Iris pigment epithelial cell (primary cell): Measurements from ENCODE around the gene C8G.

ENCODE experiments used
- DNase-seq: peaks from one replicate; pipeline ENCODE4 v3.0.0-alpha.2; 2011; ENCODE audit warnings: low read depth

C8G gene

GRCh38 chr9:136953771-136954269 is 8.8 kb downstream of the C8G start:
- no peak for DNase-seq

GRCh38 chr9:136954270-136955083 is 9.4 kb downstream of the C8G start:
- DNase-seq: no peak

- no peak for DNase-seq
These were observed 10.3 kb downstream of the C8G start for GRCh38 chr9:136955202-136955942.

GRCh38 chr9:136955943-136956335 is 10.9 kb downstream of the C8G start:
- no peak for DNase-seq

- DNase-seq: no peak
These were observed 11.6 kb downstream of the C8G start for GRCh38 chr9:136956604-136957003.

- DNase-seq: no peak
These were observed 12.4 kb downstream of the C8G start for GRCh38 chr9:136957461-136957860.

GRCh38 chr9:136957901-136958300 is 12.9 kb downstream of the C8G start:
- no peak for DNase-seq

GRCh38 chr9:136958473-136958872 is 13.4 kb downstream of the C8G start:
- DNase-seq: no peak

GRCh38 chr9:136958898-136959850 is 14.1 kb downstream of the C8G start:
- no peak for DNase-seq

- no peak for DNase-seq
These were observed 15.3 kb downstream of the C8G start for GRCh38 chr9:136960212-136960937.

GRCh38 chr9:136960938-136961275 is 15.9 kb downstream of the C8G start:
- DNase-seq: no peak

GRCh38 chr9:136961279-136962065 is 16.4 kb downstream of the C8G start:
- no peak for DNase-seq

- DNase-seq: no peak
These were observed 17.1 kb downstream of the C8G start for GRCh38 chr9:136962163-136962562.

- no peak for DNase-seq
These were observed 17.7 kb downstream of the C8G start for GRCh38 chr9:136962701-136963248.

- no peak for DNase-seq
These were observed 18.3 kb downstream of the C8G start for GRCh38 chr9:136963341-136963740.

GRCh38 chr9:136963751-136964150 is 18.7 kb downstream of the C8G start:
- DNase-seq: no peak

- DNase-seq: no peak
These were observed 19.2 kb downstream of the C8G start for GRCh38 chr9:136964171-136964689.

GRCh38 chr9:136964833-136965422 is 19.9 kb downstream of the C8G start:
- DNase-seq: no peak

- no peak for DNase-seq
These were observed 20.9 kb downstream of the C8G start for GRCh38 chr9:136965771-136966484.
